ENCODE data around the gene SLC22A23.

SLC22A23 gene

GRCh38 chr6:3400162-3400561 is 56.7 kb downstream of the SLC22A23 start:
- Histone ChIP-seq H3K9me3 (ENCODE audit: insufficient read depth, low read length) (no peaks in the 10 kb centered on the region), H3K4me3 (ENCODE audit: insufficient read length, low read depth) (no peak overlapping the region), H3K36me3 (ENCODE audit: insufficient read depth, insufficient read length, low read length) (no peaks in the 10 kb centered on the region), H3K9ac (ENCODE audit: insufficient read length, low read depth) (no peak overlapping the region), H3K27me3 (ENCODE audit: insufficient read depth, insufficient read length) (no peaks in the 10 kb centered on the region), H3K4me1 (ENCODE audit: insufficient read depth, insufficient read length) (no peaks in the 10 kb centered on the region)
- no peak for TF ChIP-seq YY1 (IDR thresholded peaks at IDR 0.05; ENCODE audit: insufficient read depth, insufficient read length)
- DNase-seq (ENCODE audit: low read depth, low spot score), result no peak

GRCh38 chr6:3398755-3399696 is 57.8 kb downstream of the SLC22A23 start:
- H3K4me1 ChIP-seq (ENCODE audit: insufficient read depth, insufficient read length), result no peaks in the 10 kb centered on the region
- TF ChIP-seq YY1 (IDR thresholded peaks at IDR 0.05; ENCODE audit: insufficient read depth, insufficient read length), result no peak
- TF ChIP-seq ZNF274 (IDR thresholded peaks at IDR 0.05; ENCODE audit: low read depth, low read length), result no peak
- no peak for TF ChIP-seq SUZ12 (IDR thresholded peaks at IDR 0.05; ENCODE audit: extremely low read depth, insufficient read depth, insufficient read length)
- H3K27me3 ChIP-seq (ENCODE audit: insufficient read depth, insufficient read length), result no peaks in the 10 kb centered on the region
- no peak overlapping the region for H3K4me3 ChIP-seq (ENCODE audit: insufficient read length, low read depth)
- no peak for DNase-seq (ENCODE audit: low read depth, low spot score)
- H3K9me3 ChIP-seq (ENCODE audit: insufficient read depth, low read length), result no peaks in the 10 kb centered on the region
- H3K9ac ChIP-seq (ENCODE audit: insufficient read length, low read depth), result no peak overlapping the region
- H3K36me3 ChIP-seq (ENCODE audit: insufficient read depth, insufficient read length, low read length), result no peaks in the 10 kb centered on the region

- DNase-seq (ENCODE audit: low read depth, low spot score), result no peak
- H3K9me3 ChIP-seq (ENCODE audit: insufficient read depth, low read length), result no peaks in the 10 kb centered on the region
- no peaks in the 10 kb centered on the region for H3K36me3 ChIP-seq (ENCODE audit: insufficient read depth, insufficient read length, low read length)
- H3K9ac ChIP-seq (ENCODE audit: insufficient read length, low read depth), result no peak overlapping the region
- H3K4me1 ChIP-seq (ENCODE audit: insufficient read depth, insufficient read length), result no peaks in the 10 kb centered on the region
- TF ChIP-seq SUZ12 (IDR thresholded peaks at IDR 0.05; ENCODE audit: extremely low read depth, insufficient read depth, insufficient read length) (no peak), YY1 (IDR thresholded peaks at IDR 0.05; ENCODE audit: insufficient read depth, insufficient read length) (no peak), ZNF274 (IDR thresholded peaks at IDR 0.05; ENCODE audit: low read depth, low read length) (no peak)
- H3K4me3 ChIP-seq (ENCODE audit: insufficient read length, low read depth), result no peak overlapping the region
- no peaks in the 10 kb centered on the region for H3K27me3 ChIP-seq (ENCODE audit: insufficient read depth, insufficient read length)
These were observed 58.7 kb downstream of the SLC22A23 start for GRCh38 chr6:3398165-3398562.

GRCh38 chr6:3397229-3398164 is 59.4 kb downstream of the SLC22A23 start:
- Histone ChIP-seq H3K27me3 (ENCODE audit: insufficient read depth, insufficient read length) (no peaks in the 10 kb centered on the region), H3K4me3 (ENCODE audit: insufficient read length, low read depth) (no peak overlapping the region), H3K36me3 (ENCODE audit: insufficient read depth, insufficient read length, low read length) (no peaks in the 10 kb centered on the region), H3K4me1 (ENCODE audit: insufficient read depth, insufficient read length) (no peaks in the 10 kb centered on the region), H3K9ac (ENCODE audit: insufficient read length, low read depth) (no peak overlapping the region), H3K9me3 (ENCODE audit: insufficient read depth, low read length) (no peaks in the 10 kb centered on the region)
- no peak for DNase-seq (ENCODE audit: low read depth, low spot score)
- no peak for TF ChIP-seq ZNF274 (IDR thresholded peaks at IDR 0.05; ENCODE audit: low read depth, low read length)
- no peak for TF ChIP-seq SUZ12 (IDR thresholded peaks at IDR 0.05; ENCODE audit: extremely low read depth, insufficient read depth, insufficient read length)
- TF ChIP-seq YY1 (IDR thresholded peaks at IDR 0.05; ENCODE audit: insufficient read depth, insufficient read length), result no peak

- no peak overlapping the region for H3K9ac ChIP-seq (ENCODE audit: insufficient read length, low read depth)
- H3K4me3 ChIP-seq (ENCODE audit: insufficient read length, low read depth), result no peak overlapping the region
- no peaks in the 10 kb centered on the region for H3K4me1 ChIP-seq (ENCODE audit: insufficient read depth, insufficient read length)
- DNase-seq (ENCODE audit: low read depth, low spot score), result no peak
- no peaks in the 10 kb centered on the region for H3K27me3 ChIP-seq (ENCODE audit: insufficient read depth, insufficient read length)
- TF ChIP-seq YY1 (IDR thresholded peaks at IDR 0.05; ENCODE audit: insufficient read depth, insufficient read length) (no peak), SUZ12 (IDR thresholded peaks at IDR 0.05; ENCODE audit: extremely low read depth, insufficient read depth, insufficient read length) (no peak), ZNF274 (IDR thresholded peaks at IDR 0.05; ENCODE audit: low read depth, low read length) (no peak)
- peaks cover 3% of the 10 kb centered on the region for H3K36me3 ChIP-seq (ENCODE audit: insufficient read depth, insufficient read length, low read length)
- H3K9me3 ChIP-seq (ENCODE audit: insufficient read depth, low read length), result no peaks in the 10 kb centered on the region
These were observed 60.2 kb downstream of the SLC22A23 start for GRCh38 chr6:3396503-3397180.

- no peak for DNase-seq (ENCODE audit: low read depth, low spot score)
- Histone ChIP-seq H3K27me3 (ENCODE audit: insufficient read depth, insufficient read length) (no peaks in the 10 kb centered on the region), H3K36me3 (ENCODE audit: insufficient read depth, insufficient read length, low read length) (peaks cover 3% of the 10 kb centered on the region), H3K4me1 (ENCODE audit: insufficient read depth, insufficient read length) (no peaks in the 10 kb centered on the region), H3K4me3 (ENCODE audit: insufficient read length, low read depth) (no peak overlapping the region), H3K9me3 (ENCODE audit: insufficient read depth, low read length) (no peaks in the 10 kb centered on the region), H3K9ac (ENCODE audit: insufficient read length, low read depth) (no peak overlapping the region)
- TF ChIP-seq YY1 (IDR thresholded peaks at IDR 0.05; ENCODE audit: insufficient read depth, insufficient read length) (no peak), ZNF274 (IDR thresholded peaks at IDR 0.05; ENCODE audit: low read depth, low read length) (no peak), SUZ12 (IDR thresholded peaks at IDR 0.05; ENCODE audit: extremely low read depth, insufficient read depth, insufficient read length) (no peak)
These were observed 62.2 kb downstream of the SLC22A23 start for GRCh38 chr6:3394671-3395070.
